Osteocyte (in vitro differentiated cells): ENCODE results near the gene SPC24. TPM values are rescaled to one million over a fixed set of nuclear protein-coding genes. Genes with fewer than 3 reads are reported as not detected.
A peak's percentile ranks its signal among the peaks of the same experiment; 100 is the strongest.

Experiments
- DNase-seq: peaks from one replicate; pipeline ENCODE4 v3.0.0; 2021; ENCODE audit warnings: mixed read lengths; ENCODE audit not compliant: unreplicated experiment; ENCODE audit errors: extremely low spot score
- H3K27ac Mint-ChIP-seq: one replicate; pipeline ENCODE4 v1.8.0; 2021; ENCODE audit warnings: mild to moderate bottlenecking, mixed read lengths; ENCODE audit not compliant: unreplicated experiment
- H3K27me3 Mint-ChIP-seq: one replicate; pipeline ENCODE4 v1.8.0; 2021; ENCODE audit warnings: mixed read lengths; ENCODE audit not compliant: unreplicated experiment
- H3K36me3 Mint-ChIP-seq: one replicate; pipeline ENCODE4 v1.8.0; 2021; ENCODE audit warnings: mixed read lengths; ENCODE audit not compliant: unreplicated experiment
- H3K4me1 Mint-ChIP-seq: one replicate; pipeline ENCODE4 v1.8.0; 2021; ENCODE audit warnings: mixed read lengths; ENCODE audit not compliant: unreplicated experiment
- H3K4me3 Mint-ChIP-seq: one replicate; pipeline ENCODE4 v1.8.0; 2021; ENCODE audit warnings: mild to moderate bottlenecking, moderate library complexity, mixed read lengths; ENCODE audit not compliant: unreplicated experiment
- H3K9me3 Mint-ChIP-seq: one replicate; pipeline ENCODE4 v1.8.0; 2021; ENCODE audit warnings: mixed read lengths; ENCODE audit not compliant: unreplicated experiment
- CTCF ChIP-seq: fragments of 200-600 bp; sonication (generic); IDR thresholded peaks from 2 replicates; pipeline ENCODE4 v1.5.0; 2021; ENCODE audit warnings: antibody characterized with exemption, mild to moderate bottlenecking, moderate library complexity
- total RNA-seq: library from RNA; stranded (reverse); gene quantifications from 2 replicates; pipeline ENCODE4 v1.2.1, GENCODE V29; 2021

SPC24 gene
- total RNA-seq, 1 donor from 2014 or later = 13.5 TPM

- TF ChIP-seq CTCF = peak; percentile 80
- H3K4me3 Mint-ChIP-seq = peak overlapping the region; percentile 38
Observed at GRCh38 chr19:11137542-11138384, 17.8 kb downstream of the SPC24 start.

GRCh38 chr19:11136400-11137101 is 19.0 kb downstream of the SPC24 start:
- no peaks in the 10 kb centered on the region for H3K9me3 Mint-ChIP-seq
- no peak overlapping the region for H3K4me3 Mint-ChIP-seq
- DNase-seq = no peak
- H3K27ac Mint-ChIP-seq = peak overlapping the region; percentile 99
- TF ChIP-seq CTCF = no peak
- peaks cover 6% of the 10 kb centered on the region for H3K36me3 Mint-ChIP-seq
- H3K27me3 Mint-ChIP-seq = no peaks in the 10 kb centered on the region
- peaks cover 46% of the 10 kb centered on the region for H3K4me1 Mint-ChIP-seq

More at GRCh38 chr19:11137542-11138384, 17.8 kb downstream of the SPC24 start:
- peak; percentile 95 for DNase-seq
- H3K27me3 Mint-ChIP-seq = no peaks in the 10 kb centered on the region
- peaks cover 56% of the 10 kb centered on the region for H3K4me1 Mint-ChIP-seq
- H3K27ac Mint-ChIP-seq = peak overlapping the region; percentile 99
- peaks cover 4% of the 10 kb centered on the region for H3K36me3 Mint-ChIP-seq
- H3K9me3 Mint-ChIP-seq = no peaks in the 10 kb centered on the region

GRCh38 chr19:11131471-11131870 is 24.1 kb downstream of the SPC24 start:
- no peak overlapping the region for H3K4me3 Mint-ChIP-seq
- H3K9me3 Mint-ChIP-seq = no peaks in the 10 kb centered on the region
- no peaks in the 10 kb centered on the region for H3K27me3 Mint-ChIP-seq
- peaks cover 33% of the 10 kb centered on the region for H3K36me3 Mint-ChIP-seq
- peaks cover 12% of the 10 kb centered on the region for H3K4me1 Mint-ChIP-seq
- TF ChIP-seq CTCF = no peak
- no peak for DNase-seq
- H3K27ac Mint-ChIP-seq = peak overlapping the region; percentile 63

GRCh38 chr19:11130824-11131455 is 24.6 kb downstream of the SPC24 start:
- peaks cover 36% of the 10 kb centered on the region for H3K36me3 Mint-ChIP-seq
- H3K4me1 Mint-ChIP-seq = peaks cover 11% of the 10 kb centered on the region
- no peaks in the 10 kb centered on the region for H3K27me3 Mint-ChIP-seq
- H3K27ac Mint-ChIP-seq = peak overlapping the region; percentile 65
- no peak overlapping the region for H3K4me3 Mint-ChIP-seq
- peak; percentile 83 for TF ChIP-seq CTCF
- peak; percentile 92 for DNase-seq
- H3K9me3 Mint-ChIP-seq = no peaks in the 10 kb centered on the region

- Mint-ChIP-seq H3K4me1 (peaks cover 11% of the 10 kb centered on the region), H3K9me3 (no peaks in the 10 kb centered on the region), H3K27ac (no peak overlapping the region), H3K27me3 (no peaks in the 10 kb centered on the region), H3K36me3 (peaks cover 39% of the 10 kb centered on the region), H3K4me3 (no peak overlapping the region)
- no peak for TF ChIP-seq CTCF
- no peak for DNase-seq
Observed at GRCh38 chr19:11127905-11128304, 27.7 kb downstream of the SPC24 start.
